ENCODE data around the gene TAS2R19. TPM values are rescaled to one million over a fixed set of nuclear protein-coding genes. Genes with fewer than 3 reads are reported as not detected.

TAS2R19 gene
- total RNA-seq, 4 donors from 2014 or later = 1.9 to 5.7 (median 5.3) TPM; not detected in 1

DNA sequence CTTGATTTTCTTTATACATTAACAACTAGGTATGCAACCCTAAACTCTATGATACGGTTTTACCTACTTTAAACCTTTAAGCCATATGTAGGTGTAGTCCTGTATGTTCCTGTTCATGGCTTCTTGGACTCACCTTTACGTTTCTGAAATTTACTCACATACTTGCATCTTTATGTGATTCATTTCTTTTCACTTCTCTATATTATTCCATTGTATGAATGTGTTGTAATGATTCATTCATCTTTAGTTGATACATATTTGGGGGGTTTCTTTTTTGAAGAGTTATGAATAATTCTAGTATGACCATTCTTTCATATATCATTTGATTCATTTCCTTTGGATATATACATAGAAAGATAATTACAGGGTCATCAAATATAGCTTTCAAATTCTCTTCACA lies 33.3 kb downstream of the TAS2R19 start:
- no peak for ATAC-seq
- 89 to 93% methylated on average over 2 of the region's 2 CpGs for WGBS, 2 donors (ENCODE audit: low coverage in 1 of 2)

DNA sequence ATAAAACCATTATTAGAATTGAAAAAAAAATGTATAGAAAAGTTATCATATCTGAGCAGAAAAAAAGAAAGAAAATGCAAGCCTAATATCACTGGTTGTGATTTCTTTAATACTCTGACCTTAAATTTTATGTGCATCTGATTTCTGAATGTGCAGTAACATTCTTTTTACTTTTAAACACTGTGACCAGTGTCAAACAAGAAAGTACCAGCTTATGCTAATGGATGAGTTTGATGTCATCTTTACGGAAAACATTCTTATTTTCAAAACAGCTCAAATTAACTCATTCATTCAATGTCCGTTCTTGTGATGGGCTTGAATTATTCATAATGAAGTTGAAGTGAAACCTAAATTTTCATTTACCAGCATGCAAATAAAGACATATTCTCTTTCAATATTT lies 35.6 kb downstream of the TAS2R19 start, which contains the start of gene TAS2R50:
Gene TAS2R50 (minus strand): TSS at position 101 of the 400 bp plus-strand sequence. CDS start 52 bp downstream, at position 49.
- Histone ChIP-seq H3K27me3 (no peaks in the 10 kb centered on the region), H3K27ac (no peak within 1 kb of the TSS), H3K4me3 (no peak within 1 kb of the TSS), H3K9me3 (peaks cover 0 to 5% (median 0%) of the 10 kb centered on the region in 3 donors), H3K36me3 (no peaks in the 10 kb centered on the region), H3K4me1 (no peaks in the 10 kb centered on the region)
- no peak for TF ChIP-seq POLR2AphosphoS5 (IDR thresholded peaks at IDR 0.05)
- TF ChIP-seq, protein P1, sequence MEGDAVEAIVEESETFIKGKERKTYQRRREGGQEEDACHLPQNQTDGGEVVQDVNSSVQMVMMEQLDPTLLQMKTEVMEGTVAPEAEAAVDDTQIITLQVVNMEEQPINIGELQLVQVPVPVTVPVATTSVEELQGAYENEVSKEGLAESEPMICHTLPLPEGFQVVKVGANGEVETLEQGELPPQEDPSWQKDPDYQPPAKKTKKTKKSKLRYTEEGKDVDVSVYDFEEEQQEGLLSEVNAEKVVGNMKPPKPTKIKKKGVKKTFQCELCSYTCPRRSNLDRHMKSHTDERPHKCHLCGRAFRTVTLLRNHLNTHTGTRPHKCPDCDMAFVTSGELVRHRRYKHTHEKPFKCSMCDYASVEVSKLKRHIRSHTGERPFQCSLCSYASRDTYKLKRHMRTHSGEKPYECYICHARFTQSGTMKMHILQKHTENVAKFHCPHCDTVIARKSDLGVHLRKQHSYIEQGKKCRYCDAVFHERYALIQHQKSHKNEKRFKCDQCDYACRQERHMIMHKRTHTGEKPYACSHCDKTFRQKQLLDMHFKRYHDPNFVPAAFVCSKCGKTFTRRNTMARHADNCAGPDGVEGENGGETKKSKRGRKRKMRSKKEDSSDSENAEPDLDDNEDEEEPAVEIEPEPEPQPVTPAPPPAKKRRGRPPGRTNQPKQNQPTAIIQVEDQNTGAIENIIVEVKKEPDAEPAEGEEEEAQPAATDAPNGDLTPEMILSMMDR (IDR thresholded peaks at IDR 0.05) = no peak
- no peak for TF ChIP-seq EP300 (IDR thresholded peaks at IDR 0.05)
- TF ChIP-seq POLR2A (IDR thresholded peaks at IDR 0.05) = no peak
- no peak for ATAC-seq
- WGBS, 2 donors (ENCODE audit: low coverage in 1 of 2) = 38 to 45% methylated on average over 2 of the region's 2 CpGs

More for the DNA sequence above, 33.3 kb downstream of the TAS2R19 start:
- H3K4me1 ChIP-seq = no peaks in the 10 kb centered on the region
- TF ChIP-seq EP300 (IDR thresholded peaks at IDR 0.05) = no peak
- TF ChIP-seq POLR2AphosphoS5 (IDR thresholded peaks at IDR 0.05) = no peak
- TF ChIP-seq, protein P1 (IDR thresholded peaks at IDR 0.05) = no peak
- no peak for TF ChIP-seq POLR2A (IDR thresholded peaks at IDR 0.05)
- H3K4me3 ChIP-seq = no peak overlapping the region
- H3K27me3 ChIP-seq = no peaks in the 10 kb centered on the region
- H3K36me3 ChIP-seq = peaks cover 0 to 7% of the 10 kb centered on the region in 2 donors
- no peak overlapping the region for H3K27ac ChIP-seq
- peaks cover 0 to 5% (median 0%) of the 10 kb centered on the region in 3 donors for H3K9me3 ChIP-seq

DNA sequence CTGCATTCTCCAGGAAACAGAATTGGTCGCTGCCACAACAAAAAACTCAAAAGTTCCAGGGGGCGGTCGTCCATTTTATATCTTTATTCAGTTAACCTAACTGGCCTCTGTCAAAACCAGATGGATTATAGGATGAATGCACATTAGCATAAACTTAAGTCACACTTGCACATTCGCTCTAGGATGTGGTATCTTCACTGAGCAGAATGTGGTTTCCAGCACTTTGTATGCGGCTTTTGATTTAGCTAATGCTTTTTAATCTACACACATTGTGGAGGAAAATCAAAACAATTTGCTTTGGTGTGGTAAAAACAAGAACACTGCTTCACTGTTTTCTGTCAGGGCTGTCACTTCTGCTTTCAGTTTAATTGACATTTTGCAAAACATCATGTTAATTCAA lies 40.2 kb downstream of the TAS2R19 start:
- H3K4me1 ChIP-seq = no peaks in the 10 kb centered on the region
- no peak overlapping the region for H3K27ac ChIP-seq
- H3K4me3 ChIP-seq = no peak overlapping the region
- no peaks in the 10 kb centered on the region for H3K9me3 ChIP-seq
- H3K27me3 ChIP-seq = no peaks in the 10 kb centered on the region
- no peaks in the 10 kb centered on the region for H3K36me3 ChIP-seq
- 74 to 92% methylated on average over 5 of the region's 5 CpGs for WGBS, 2 donors (ENCODE audit: low coverage in 1 of 2)
- TF ChIP-seq EP300 (IDR thresholded peaks at IDR 0.05) (no peak), POLR2AphosphoS5 (IDR thresholded peaks at IDR 0.05) (no peak), POLR2A (IDR thresholded peaks at IDR 0.05) (no peak)
- TF ChIP-seq, protein P1 (IDR thresholded peaks at IDR 0.05) = no peak
- ATAC-seq = no peak

DNA sequence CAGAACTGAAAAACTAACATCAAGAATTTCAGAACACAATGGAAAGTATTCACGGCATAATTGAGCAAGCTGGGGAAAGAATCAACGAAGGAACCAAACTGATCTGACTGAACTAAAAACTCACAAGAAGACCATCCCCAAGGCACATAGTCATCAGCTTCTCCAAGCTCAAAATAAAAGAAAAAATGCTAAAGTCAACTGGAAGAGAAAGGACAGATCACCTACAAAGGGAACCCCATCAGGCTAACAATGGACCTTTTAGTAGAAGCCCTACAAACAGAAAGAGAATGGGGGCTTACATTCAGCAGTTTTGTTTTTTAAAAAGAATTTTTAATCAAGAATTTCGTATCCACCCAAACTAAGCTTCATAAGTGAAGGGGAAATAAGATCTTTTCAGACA lies 47.5 kb downstream of the TAS2R19 start:
- no peak for TF ChIP-seq POLR2A (IDR thresholded peaks at IDR 0.05)
- no peak for TF ChIP-seq EP300 (IDR thresholded peaks at IDR 0.05)
- no peak for TF ChIP-seq POLR2AphosphoS5 (IDR thresholded peaks at IDR 0.05)
- TF ChIP-seq, protein P1 (IDR thresholded peaks at IDR 0.05) = no peak
- no peak for ATAC-seq
- H3K27ac ChIP-seq = no peak overlapping the region
- no peaks in the 10 kb centered on the region for H3K9me3 ChIP-seq
- no peaks in the 10 kb centered on the region for H3K4me1 ChIP-seq
- no peaks in the 10 kb centered on the region for H3K36me3 ChIP-seq
- 77 to 79% methylated on average over 3 of the region's 3 CpGs for WGBS, 2 donors (ENCODE audit: low coverage in 1 of 2)
- no peak overlapping the region for H3K4me3 ChIP-seq
- no peaks in the 10 kb centered on the region for H3K27me3 ChIP-seq

Other genes starting within 250 kb of the TAS2R19 start
- not detected for gene TAS2R7, start 220.0 kb downstream of the TAS2R19 start, total RNA-seq
- gene TAS2R8, start 215.3 kb downstream of the TAS2R19 start, total RNA-seq = not detected
- gene TAS2R9, start 212.5 kb downstream of the TAS2R19 start, total RNA-seq = not detected
- under 1 TPM in 1 of 4 donors, not detected in 3; 0.78 TPM for gene TAS2R10, start 196.3 kb downstream of the TAS2R19 start, total RNA-seq
- 100 to 1,000 TPM in 1 of 4 donors, 1 to 10 TPM in 3; 1.6 to 344 (median 2.5) TPM for gene PRR4, start 173.1 kb downstream of the TAS2R19 start, total RNA-seq
- 10 to 100 TPM in 3 of 4 donors, 1 to 10 TPM in 1; 3.6 to 32.3 (median 18.3) TPM for gene PRH1, start 138.4 kb downstream of the TAS2R19 start, total RNA-seq
- gene TAS2R13, start 113.1 kb downstream of the TAS2R19 start, total RNA-seq = 1 to 10 TPM in 2 of 4 donors, not detected in 2; 1.8 to 5.1 TPM
- 1 to 10 TPM in 1 of 4 donors, not detected in 3; 6.0 TPM for gene PRH2, start 93.4 kb downstream of the TAS2R19 start, total RNA-seq
- 1 to 10 TPM; 1.2 to 7.6 (median 3.9) TPM for gene TAS2R14, start 83.4 kb downstream of the TAS2R19 start, total RNA-seq
- gene TAS2R50, start 35.7 kb downstream of the TAS2R19 start, total RNA-seq = 1 to 10 TPM in 3 of 4 donors, not detected in 1; 1.4 to 7.2 (median 3.0) TPM
- 1 to 10 TPM in 3 of 4 donors, not detected in 1; 1.8 to 8.9 (median 3.9) TPM for gene TAS2R20, start 24.3 kb downstream of the TAS2R19 start, total RNA-seq
- 10 to 100 TPM in 1 of 4 donors, 1 to 10 TPM in 2, not detected in 1; 1.1 to 13.2 (median 4.2) TPM for gene TAS2R31, start 8.8 kb upstream of the TAS2R19 start, total RNA-seq
- gene TAS2R46, start 39.7 kb upstream of the TAS2R19 start, total RNA-seq = 1 to 10 TPM in 1 of 4 donors, under 1 TPM in 2, not detected in 1; 0.67 to 5.8 (median 0.89) TPM
- 1 to 10 TPM in 2 of 4 donors, under 1 TPM in 1, not detected in 1; 0.32 to 3.2 (median 2.5) TPM for gene TAS2R43, start 69.7 kb upstream of the TAS2R19 start, total RNA-seq
- gene TAS2R30, start 112.0 kb upstream of the TAS2R19 start, total RNA-seq = 1 to 10 TPM; 1.3 to 7.9 (median 4.5) TPM
- 10 to 100 TPM; 12.5 to 18.2 (median 16.6) TPM for gene SMIM10L1, start 148.6 kb upstream of the TAS2R19 start, total RNA-seq
- not detected for gene TAS2R42, start 164.3 kb upstream of the TAS2R19 start, total RNA-seq
- not detected for gene PRB3, start 247.1 kb upstream of the TAS2R19 start, total RNA-seq

Data from gastroesophageal sphincter (tissue), 4 donors.